HG03521 (cell line): ENCODE measurements around the gene GALNT18.

ENCODE experiments used
- ATAC-seq: cut with Tn5 transposase; IDR thresholded peaks from one replicate; pipeline ENCODE4 v1.9.1; 2021; ENCODE audit warnings: mild to moderate bottlenecking, moderate library complexity; ENCODE audit not compliant: unreplicated experiment

The GALNT18 gene

GRCh38 chr11:11251394-11251970, 370.3 kb downstream of the GALNT18 start:
- no peak for ATAC-seq

GRCh38 chr11:11250470-11250869, 371.3 kb downstream of the GALNT18 start:
- no peak for ATAC-seq

- no peak for ATAC-seq
These were observed 374.2 kb downstream of the GALNT18 start for GRCh38 chr11:11247576-11247975.

GRCh38 chr11:11247086-11247485, 374.7 kb downstream of the GALNT18 start:
- ATAC-seq = no peak

- no peak for ATAC-seq
These were observed 375.6 kb downstream of the GALNT18 start for GRCh38 chr11:11246166-11246565.

- no peak for ATAC-seq
These were observed 376.4 kb downstream of the GALNT18 start for GRCh38 chr11:11245453-11245852.

GRCh38 chr11:11244470-11245080, 377.2 kb downstream of the GALNT18 start:
- no peak for ATAC-seq

DNA sequence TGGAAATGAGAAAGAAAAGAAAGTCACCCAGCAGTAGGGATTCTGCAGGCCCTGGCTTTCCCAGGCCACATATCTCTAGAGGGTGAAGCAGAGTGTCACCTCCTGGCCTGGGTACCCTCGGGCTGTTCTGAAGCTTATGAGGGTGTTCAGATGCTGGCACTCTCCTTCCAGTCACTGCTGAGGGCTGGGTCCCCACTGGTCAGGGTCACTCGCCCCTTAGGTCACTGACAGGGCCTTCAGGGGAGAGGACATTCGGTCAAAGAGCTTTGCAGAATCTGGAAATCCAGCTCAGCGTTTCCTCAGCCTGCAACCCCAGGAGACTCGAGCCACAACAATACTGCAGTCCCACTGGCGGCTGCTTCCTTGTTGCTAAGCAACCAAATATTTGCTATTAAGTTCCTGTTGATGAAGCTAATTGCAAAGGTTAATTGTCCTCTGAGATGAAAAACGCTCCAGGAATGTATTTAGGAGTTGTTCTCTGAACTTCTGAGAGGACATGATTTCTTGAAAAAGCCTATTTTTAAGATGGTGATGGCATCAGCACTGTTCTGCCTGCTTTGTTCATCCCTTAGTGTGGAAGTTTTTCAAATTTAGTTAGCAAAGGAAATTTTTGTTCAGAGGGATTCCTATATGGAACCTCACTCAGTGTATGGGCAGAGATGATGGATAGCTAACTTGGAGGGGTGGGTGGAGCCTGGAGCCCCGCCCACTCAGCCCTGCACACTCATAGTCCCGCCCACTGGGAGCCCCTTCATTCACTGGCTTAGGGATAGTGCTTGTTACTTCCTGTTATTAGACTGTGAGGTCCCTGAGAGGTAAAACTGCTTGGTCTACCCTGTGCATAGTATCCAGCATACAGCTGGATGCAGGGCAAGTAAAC, 378.0 kb downstream of the GALNT18 start:
- ATAC-seq = peak; percentile 60

DNA sequence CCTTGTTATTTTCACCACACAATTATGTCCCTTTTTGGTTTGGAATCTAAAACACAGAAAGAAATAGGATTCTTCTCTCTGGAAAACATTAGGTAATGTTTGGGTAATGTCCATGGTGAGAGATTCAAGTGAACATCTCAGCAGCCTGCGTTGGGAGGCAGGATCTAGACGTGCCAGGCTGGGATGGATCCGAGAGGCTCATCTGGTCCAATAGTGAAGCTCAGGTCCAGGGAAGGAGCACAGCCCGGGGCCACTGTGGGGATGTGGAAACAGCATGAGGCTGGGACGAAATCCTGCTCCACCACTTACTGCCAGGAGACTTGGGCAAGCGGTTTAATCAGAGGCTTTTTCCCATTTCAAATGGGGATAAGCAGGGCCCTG, 378.6 kb downstream of the GALNT18 start:
- no peak for ATAC-seq

DNA sequence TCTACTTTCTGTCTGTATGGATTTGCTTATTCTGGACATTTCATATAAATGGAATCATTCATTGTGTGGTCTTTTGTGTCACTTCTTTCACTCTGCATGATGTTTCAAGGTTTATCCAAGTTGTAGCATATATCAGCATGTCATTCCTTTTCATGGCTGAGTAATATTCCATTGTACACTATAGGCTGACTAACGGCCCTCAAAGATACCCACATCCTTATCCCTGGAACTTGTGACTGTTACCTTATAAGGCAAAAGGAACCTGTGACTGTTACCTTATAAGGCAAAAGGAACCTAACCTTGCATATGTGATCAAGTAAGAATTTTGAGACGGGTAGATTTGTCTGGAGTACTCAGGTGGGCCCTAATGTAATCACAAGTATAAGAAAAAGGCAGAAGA, 380.5 kb downstream of the GALNT18 start:
- ATAC-seq = no peak

- no peak for ATAC-seq
These were observed 381.8 kb downstream of the GALNT18 start for GRCh38 chr11:11239959-11240358.

DNA sequence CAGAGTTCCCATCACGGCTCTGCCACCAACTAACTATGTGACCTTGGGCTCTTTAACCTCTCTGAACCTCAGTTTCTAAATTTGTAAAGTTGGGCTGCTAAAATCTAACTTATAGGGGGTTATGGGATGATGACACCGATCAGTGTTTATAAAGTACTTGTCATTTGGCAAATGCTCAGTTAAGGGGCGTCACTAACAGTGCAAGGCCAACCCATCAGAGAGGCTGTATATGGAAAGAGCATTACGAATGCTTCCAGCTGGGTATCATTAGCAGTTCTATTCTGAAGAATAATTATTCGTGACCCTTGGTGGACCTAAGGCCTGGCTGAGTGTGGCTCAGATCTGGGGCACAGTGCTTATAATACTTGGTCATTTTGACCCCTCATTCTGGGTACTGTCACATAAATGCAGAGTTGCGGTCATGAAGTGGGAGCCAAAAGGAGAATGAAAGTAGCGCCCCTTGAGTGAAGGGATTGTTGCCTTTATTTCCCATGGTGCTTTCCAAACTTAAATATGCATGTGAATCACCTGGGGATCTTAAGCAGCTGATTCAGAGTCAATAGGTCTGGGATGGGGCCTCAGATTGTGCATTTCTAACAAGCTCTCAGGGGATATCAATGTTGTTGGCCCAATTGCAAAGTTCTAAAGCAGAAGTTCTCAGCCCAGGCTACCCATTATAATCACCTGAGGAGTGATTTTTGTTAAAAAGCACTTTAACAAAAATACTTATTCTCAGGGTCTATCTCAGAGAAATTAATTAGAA, 384.6 kb downstream of the GALNT18 start:
- ATAC-seq = no peak

DNA sequence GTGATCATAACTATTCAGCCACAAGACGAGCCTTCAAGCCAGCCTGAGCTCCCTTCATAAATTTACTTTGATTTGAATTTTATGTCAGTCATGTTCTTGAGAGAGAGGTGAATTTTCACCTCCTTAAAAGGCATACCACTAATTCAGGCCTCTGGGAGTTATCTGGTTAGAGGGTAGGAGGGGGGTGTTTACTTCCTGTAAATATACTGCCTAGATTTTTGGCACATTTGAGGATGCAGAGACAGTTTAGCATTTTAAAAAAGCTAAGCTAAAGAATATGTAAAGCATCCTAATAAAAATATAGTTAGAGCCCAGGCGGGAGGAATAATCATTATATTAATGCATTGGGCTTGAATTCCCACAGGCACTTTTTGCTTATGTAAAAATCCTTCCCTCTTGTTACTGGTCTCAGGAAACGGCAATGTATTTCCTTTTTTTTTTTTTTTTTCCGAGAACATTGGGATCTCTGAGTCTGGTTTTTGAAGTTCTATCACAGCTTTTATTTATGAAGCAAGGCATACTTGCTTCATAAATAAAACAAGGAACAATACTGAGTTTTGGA, 385.2 kb downstream of the GALNT18 start:
- ATAC-seq = no peak

DNA sequence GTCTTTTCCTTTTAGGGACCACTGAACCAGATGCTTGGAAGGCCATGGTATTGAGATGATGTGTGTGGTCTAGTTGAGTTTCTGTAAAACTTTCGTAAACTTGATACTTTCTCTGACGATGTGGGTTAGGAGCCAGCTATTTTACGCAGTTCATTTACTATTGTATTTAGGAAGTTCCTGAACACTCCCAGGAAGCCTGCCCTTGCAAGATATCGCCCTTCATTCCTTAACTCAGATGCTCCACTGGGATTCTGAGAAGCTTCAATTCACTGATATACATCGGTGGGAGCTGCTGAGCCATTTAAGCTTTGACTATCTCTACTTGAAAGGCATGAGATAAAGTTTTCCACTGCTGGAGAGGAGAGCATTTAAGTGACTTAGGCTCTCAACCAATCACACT, 390.0 kb downstream of the GALNT18 start:
- ATAC-seq = no peak

- no peak for ATAC-seq
These were observed 390.8 kb downstream of the GALNT18 start for GRCh38 chr11:11230802-11231562.

DNA sequence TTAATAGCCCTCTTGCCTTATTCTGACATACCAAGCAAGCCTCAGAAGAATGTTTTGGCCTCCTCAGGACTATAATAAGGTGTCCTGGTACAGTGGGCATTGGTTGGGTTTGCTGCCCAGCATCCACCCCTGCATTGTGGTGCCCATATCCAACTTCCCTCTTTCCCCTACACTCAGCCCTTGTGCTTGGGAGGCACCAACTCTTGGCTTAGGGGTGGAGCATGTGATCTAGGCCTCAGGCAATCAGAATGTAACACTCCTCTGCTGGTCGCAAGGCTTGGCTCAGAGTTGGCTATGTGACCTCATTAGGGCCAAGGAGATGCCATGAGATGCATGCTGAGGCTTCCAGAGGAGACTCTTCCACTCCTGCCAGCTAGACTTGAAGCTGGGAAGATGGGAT, 391.7 kb downstream of the GALNT18 start:
- no peak for ATAC-seq

DNA sequence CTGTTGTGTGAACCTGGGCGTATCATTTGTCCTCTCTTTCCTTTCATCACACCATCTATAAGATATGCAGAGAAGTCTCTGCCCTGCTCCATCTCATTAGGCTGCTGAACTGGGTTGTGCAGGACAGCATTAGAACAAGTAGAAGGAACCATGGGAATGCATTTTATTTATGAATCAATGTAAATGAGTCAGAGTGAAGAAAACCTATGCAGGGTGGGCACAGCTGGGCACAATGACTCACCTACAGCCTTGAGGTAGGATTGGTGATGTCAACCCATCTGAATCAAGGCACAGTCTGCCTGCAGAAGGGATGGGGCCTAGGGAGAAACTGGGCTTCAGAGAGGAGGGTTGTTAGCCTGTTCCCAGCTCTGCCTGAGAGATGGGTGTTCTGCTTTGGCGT, 392.2 kb downstream of the GALNT18 start:
- ATAC-seq = no peak

- ATAC-seq = no peak
These were observed 394.3 kb downstream of the GALNT18 start for GRCh38 chr11:11227296-11228085.
